ENCODE results near the gene PIK3R1.

Gene PIK3R1

DNA sequence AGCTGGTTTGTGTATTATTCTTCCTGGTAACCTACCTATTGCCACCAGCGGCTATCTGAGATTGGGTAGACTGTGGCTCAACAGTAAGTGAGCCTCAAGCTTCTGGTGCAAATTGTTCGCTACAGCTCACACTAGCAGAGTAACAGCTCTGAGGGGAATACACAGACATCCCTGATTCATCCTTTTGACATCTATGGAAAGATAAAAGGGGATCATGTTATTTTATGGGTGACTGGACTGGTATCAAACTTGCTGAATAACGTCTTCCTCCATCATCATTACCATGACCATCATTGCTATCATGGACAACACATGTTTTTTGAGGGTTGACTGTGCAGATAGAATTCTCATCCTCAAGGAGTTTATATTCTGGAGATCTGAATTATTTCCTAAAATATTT is 129.6 kb downstream of the PIK3R1 start:
- no peak for DNase-seq (ENCODE audit: extremely low read depth, low read depth)

DNA sequence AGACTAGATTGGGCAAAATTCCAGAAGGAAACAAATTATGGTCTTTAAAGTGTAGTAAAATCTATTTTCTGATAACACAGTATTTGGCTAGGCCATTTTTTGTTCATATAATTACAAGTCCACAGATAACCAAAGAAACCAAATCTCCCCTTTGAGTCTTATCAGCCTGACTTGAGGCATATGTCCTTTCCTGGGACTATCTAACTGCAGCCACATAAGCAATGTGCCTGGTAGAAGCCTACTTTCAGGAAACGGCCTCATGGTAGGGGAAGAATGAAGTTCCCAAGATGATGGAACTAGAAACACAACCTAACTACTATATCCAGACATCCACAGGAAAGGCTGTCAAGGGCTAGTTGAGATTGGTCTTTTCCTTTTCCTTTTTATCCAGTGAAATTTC is 130.0 kb downstream of the PIK3R1 start:
- no peak for DNase-seq (ENCODE audit: extremely low read depth, low read depth)
- TF ChIP-seq, protein P1, sequence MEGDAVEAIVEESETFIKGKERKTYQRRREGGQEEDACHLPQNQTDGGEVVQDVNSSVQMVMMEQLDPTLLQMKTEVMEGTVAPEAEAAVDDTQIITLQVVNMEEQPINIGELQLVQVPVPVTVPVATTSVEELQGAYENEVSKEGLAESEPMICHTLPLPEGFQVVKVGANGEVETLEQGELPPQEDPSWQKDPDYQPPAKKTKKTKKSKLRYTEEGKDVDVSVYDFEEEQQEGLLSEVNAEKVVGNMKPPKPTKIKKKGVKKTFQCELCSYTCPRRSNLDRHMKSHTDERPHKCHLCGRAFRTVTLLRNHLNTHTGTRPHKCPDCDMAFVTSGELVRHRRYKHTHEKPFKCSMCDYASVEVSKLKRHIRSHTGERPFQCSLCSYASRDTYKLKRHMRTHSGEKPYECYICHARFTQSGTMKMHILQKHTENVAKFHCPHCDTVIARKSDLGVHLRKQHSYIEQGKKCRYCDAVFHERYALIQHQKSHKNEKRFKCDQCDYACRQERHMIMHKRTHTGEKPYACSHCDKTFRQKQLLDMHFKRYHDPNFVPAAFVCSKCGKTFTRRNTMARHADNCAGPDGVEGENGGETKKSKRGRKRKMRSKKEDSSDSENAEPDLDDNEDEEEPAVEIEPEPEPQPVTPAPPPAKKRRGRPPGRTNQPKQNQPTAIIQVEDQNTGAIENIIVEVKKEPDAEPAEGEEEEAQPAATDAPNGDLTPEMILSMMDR (IDR thresholded peaks at IDR 0.05; ENCODE audit: low read depth, low read length, missing control alignments), result no peak
- H3K4me3 ChIP-seq (replicated peaks; ENCODE audit: low read depth, low read length), result no peak overlapping the region

More for the DNA sequence above, 129.6 kb downstream of the PIK3R1 start:
- H3K4me3 ChIP-seq (replicated peaks; ENCODE audit: low read depth, low read length), result no peak overlapping the region
- TF ChIP-seq, protein P1 (IDR thresholded peaks at IDR 0.05; ENCODE audit: low read depth, low read length, missing control alignments), result no peak

DNA sequence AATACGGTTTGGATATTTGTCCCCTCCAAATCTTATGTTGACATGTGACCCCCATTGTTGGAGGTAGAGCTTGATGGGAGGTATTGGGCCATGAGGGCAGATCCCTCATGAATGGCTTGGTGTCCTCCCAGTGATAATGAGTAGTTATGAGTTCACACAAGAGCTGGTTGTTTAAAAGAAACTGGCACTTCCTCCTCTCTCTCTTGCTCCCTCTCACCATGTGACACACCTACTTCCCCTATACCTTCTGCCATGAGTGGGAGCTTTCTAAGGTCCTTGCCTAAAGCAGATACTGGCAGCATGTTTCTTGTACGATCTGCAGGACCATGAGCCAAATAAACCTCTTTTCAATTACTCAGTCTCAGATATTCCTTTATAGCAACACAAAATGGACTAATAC is 132.0 kb downstream of the PIK3R1 start:
- TF ChIP-seq, protein P1 (IDR thresholded peaks at IDR 0.05; ENCODE audit: low read depth, low read length, missing control alignments), result no peak
- H3K4me3 ChIP-seq (replicated peaks; ENCODE audit: low read depth, low read length), result no peak overlapping the region
- no peak for DNase-seq (ENCODE audit: extremely low read depth, low read depth)

DNA sequence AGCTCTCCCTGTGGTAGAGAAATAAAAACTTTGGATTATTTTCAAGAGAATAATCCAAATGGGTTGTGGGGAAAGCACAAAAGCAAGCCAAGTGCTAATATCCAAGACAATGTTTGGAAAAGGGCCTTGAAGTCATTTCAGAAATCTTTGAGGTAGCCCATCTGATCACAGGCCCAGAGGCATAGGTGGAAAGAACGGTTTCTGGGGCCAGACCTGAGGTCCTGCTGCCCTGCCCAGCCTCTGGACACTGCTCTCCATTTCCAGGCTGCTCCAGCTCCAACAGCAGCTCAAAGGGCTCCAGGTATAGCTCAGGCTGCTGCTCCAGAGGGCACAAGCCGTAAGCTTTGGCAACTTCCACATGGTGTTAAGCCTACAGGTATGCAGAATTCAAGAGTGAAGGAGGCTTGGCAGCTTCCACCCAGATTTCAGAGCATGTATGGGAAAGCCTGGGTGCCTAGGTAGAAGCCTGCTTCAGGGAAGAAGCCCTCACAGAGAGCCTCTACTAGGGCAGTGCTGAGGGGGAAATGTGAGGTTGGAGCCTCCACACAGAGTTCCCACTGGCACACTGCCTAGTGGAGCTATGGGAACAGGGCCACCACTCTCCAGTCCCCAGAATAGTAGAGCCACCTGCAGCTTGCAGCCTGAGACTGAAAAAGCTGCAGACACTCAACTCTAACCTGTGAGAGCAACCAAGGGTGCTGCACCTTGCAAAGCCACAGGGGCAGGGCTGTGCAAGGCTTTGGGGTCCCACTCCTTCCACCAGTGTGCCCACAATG is 133.1 kb downstream of the PIK3R1 start:
- no peak overlapping the region for H3K4me3 ChIP-seq (replicated peaks; ENCODE audit: low read depth, low read length)
- TF ChIP-seq, protein P1 (IDR thresholded peaks at IDR 0.05; ENCODE audit: low read depth, low read length, missing control alignments), result no peak
- no peak for DNase-seq (ENCODE audit: extremely low read depth, low read depth)

DNA sequence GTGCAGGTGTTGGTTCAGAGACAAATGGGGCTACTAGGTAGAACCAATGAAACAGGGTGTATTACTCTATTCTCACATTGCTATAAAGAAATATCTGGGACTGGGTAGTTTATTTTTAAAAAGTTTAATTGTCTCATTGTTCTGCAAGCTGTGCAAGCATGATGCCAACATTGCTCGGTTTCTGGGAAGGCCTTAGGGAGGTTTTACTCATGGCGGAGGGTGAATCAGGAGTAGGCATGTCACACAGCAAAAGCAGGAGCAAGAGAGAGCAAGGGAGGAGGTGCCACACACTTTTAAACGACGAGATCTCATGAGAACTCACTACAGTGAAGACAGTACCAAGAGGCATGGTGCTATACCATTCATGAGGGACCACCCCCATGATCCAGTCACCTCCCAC is 134.6 kb downstream of the PIK3R1 start:
- H3K4me3 ChIP-seq (replicated peaks; ENCODE audit: low read depth, low read length), result no peak overlapping the region
- TF ChIP-seq, protein P1 (IDR thresholded peaks at IDR 0.05; ENCODE audit: low read depth, low read length, missing control alignments), result no peak
- no peak for DNase-seq (ENCODE audit: extremely low read depth, low read depth)
